Osteocyte (in vitro differentiated cells): Measurements from ENCODE around the gene FAM89B. TPM values are rescaled to one million over a fixed set of nuclear protein-coding genes. Genes with fewer than 3 reads are reported as not detected.
A peak's percentile ranks its signal among the peaks of the same experiment; 100 is the strongest.

Experiments used
- DNase-seq: peaks from one replicate; pipeline ENCODE4 v3.0.0; 2021; ENCODE audit warnings: mixed read lengths; ENCODE audit not compliant: unreplicated experiment; ENCODE audit errors: extremely low spot score
- H3K27ac Mint-ChIP-seq: one replicate; pipeline ENCODE4 v1.8.0; 2021; ENCODE audit warnings: mild to moderate bottlenecking, mixed read lengths; ENCODE audit not compliant: unreplicated experiment
- H3K27me3 Mint-ChIP-seq: one replicate; pipeline ENCODE4 v1.8.0; 2021; ENCODE audit warnings: mixed read lengths; ENCODE audit not compliant: unreplicated experiment
- H3K36me3 Mint-ChIP-seq: one replicate; pipeline ENCODE4 v1.8.0; 2021; ENCODE audit warnings: mixed read lengths; ENCODE audit not compliant: unreplicated experiment
- H3K4me1 Mint-ChIP-seq: one replicate; pipeline ENCODE4 v1.8.0; 2021; ENCODE audit warnings: mixed read lengths; ENCODE audit not compliant: unreplicated experiment
- H3K4me3 Mint-ChIP-seq: one replicate; pipeline ENCODE4 v1.8.0; 2021; ENCODE audit warnings: mild to moderate bottlenecking, moderate library complexity, mixed read lengths; ENCODE audit not compliant: unreplicated experiment
- H3K9me3 Mint-ChIP-seq: one replicate; pipeline ENCODE4 v1.8.0; 2021; ENCODE audit warnings: mixed read lengths; ENCODE audit not compliant: unreplicated experiment
- CTCF ChIP-seq: fragments of 200-600 bp; sonication (generic); IDR thresholded peaks from 2 replicates; pipeline ENCODE4 v1.5.0; 2021; ENCODE audit warnings: antibody characterized with exemption, mild to moderate bottlenecking, moderate library complexity
- total RNA-seq: library from RNA; stranded (reverse); gene quantifications from 2 replicates; pipeline ENCODE4 v1.2.1, GENCODE V29; 2021

Gene FAM89B
- total RNA-seq, 1 donor from 2014 or later: 92.1 TPM

DNA sequence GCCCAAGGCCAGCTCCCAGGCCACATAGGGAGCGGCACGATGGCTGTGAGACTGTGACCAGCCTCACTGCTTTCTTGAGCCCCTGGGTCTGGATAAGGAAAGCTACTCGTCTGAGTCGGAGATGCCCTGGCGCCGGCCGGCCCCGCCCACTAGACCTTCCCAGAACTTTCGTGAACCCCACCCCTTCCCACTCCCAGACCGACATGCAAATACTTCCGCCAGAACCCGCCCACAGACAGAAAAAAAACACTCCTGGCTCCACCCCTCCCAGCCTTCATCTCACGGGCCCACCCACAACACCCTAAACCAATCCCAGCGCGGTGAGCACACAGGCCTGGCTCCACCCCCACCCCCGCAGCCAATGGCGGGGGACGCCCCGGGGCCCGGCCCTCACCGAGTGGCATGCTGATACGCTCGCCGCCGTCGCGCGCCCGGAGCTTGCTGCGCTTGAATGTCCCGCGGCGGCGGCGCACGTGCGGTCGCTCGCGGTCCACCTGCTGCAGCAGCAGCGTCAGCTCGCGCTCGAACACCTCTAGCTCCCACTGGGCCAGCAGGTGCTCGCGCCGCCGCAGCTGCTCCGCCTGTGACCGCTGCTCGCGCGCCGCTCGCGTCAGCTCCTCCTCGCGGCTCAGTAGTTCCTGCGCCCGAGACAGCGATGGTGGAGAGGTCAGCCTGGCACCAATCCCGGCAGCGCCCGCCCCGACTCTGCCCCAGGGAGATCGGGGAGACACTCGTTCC is 34.7 kb downstream of the FAM89B start:
- Mint-ChIP-seq H3K27ac (peak overlapping the region; percentile 10), H3K27me3 (no peaks in the 10 kb centered on the region), H3K36me3 (peaks cover 22% of the 10 kb centered on the region), H3K4me3 (no peak overlapping the region), H3K4me1 (peaks cover 26% of the 10 kb centered on the region), H3K9me3 (no peaks in the 10 kb centered on the region)
- DNase-seq: no peak
- no peak for TF ChIP-seq CTCF

GRCh38 chr11:65607614-65608426 is 35.5 kb downstream of the FAM89B start:
- no peak for DNase-seq
- Mint-ChIP-seq H3K9me3 (no peaks in the 10 kb centered on the region), H3K4me1 (peaks cover 32% of the 10 kb centered on the region), H3K27ac (no peak overlapping the region), H3K36me3 (peaks cover 24% of the 10 kb centered on the region), H3K4me3 (no peak overlapping the region), H3K27me3 (no peaks in the 10 kb centered on the region)
- no peak for TF ChIP-seq CTCF

- DNase-seq: no peak
- no peak overlapping the region for H3K4me3 Mint-ChIP-seq
- no peaks in the 10 kb centered on the region for H3K27me3 Mint-ChIP-seq
- H3K4me1 Mint-ChIP-seq: peaks cover 36% of the 10 kb centered on the region
- TF ChIP-seq CTCF: no peak
- no peaks in the 10 kb centered on the region for H3K9me3 Mint-ChIP-seq
- peak overlapping the region; percentile 34 for H3K27ac Mint-ChIP-seq
- H3K36me3 Mint-ChIP-seq: peaks cover 19% of the 10 kb centered on the region
Observed at GRCh38 chr11:65609229-65609628, 36.9 kb downstream of the FAM89B start.

DNA sequence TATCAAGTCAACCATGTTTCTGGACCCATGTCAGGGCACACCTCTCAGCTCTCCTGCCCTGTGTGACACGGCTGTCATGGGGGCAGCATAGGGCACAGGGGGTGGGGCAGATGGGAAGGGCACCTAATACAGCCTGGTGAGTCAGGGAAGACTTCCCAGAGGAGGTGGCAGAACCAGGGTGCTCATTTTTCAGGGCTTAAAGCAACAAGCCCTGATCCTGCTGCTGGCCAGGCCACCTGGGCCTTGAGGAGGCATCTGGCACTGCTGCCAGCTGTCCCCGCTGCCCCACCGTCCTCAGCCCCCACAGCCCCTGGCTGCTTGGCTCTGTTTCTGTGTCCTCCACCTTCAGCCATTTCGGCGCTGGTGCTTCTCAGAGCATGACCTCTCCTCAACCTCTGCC is 37.3 kb downstream of the FAM89B start:
- no peaks in the 10 kb centered on the region for H3K27me3 Mint-ChIP-seq
- no peak for DNase-seq
- no peaks in the 10 kb centered on the region for H3K9me3 Mint-ChIP-seq
- TF ChIP-seq CTCF: no peak
- H3K36me3 Mint-ChIP-seq: peaks cover 16% of the 10 kb centered on the region
- peak overlapping the region; percentile 51 for H3K27ac Mint-ChIP-seq
- no peak overlapping the region for H3K4me3 Mint-ChIP-seq
- H3K4me1 Mint-ChIP-seq: peaks cover 36% of the 10 kb centered on the region

DNA sequence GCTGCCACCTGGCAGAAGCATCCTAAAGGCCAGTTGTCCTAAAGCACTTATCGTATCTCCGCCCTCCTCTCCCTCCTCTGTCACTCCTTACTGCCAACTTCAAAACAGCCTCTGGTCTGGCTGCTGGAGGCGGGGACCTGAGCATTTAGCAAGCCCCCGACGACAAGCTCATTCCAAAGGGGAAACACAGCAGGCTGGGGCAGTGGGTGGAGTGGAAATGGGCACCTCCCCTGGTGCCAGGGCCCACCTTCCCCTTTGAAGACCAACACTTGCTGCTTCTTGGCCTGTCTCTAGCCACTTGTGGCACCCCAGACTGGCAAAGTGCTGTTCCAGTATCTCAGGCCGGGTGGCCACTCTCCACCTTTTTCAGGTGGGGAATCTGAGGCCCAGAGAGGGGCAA is 38.1 kb downstream of the FAM89B start:
- DNase-seq: no peak
- H3K4me3 Mint-ChIP-seq: no peak overlapping the region
- no peak for TF ChIP-seq CTCF
- H3K9me3 Mint-ChIP-seq: no peaks in the 10 kb centered on the region
- peaks cover 36% of the 10 kb centered on the region for H3K4me1 Mint-ChIP-seq
- no peaks in the 10 kb centered on the region for H3K27me3 Mint-ChIP-seq
- H3K36me3 Mint-ChIP-seq: peaks cover 16% of the 10 kb centered on the region
- peak overlapping the region; percentile 14 for H3K27ac Mint-ChIP-seq
